HL-60/S4 treated with retinoic acid at 250 ng/mL for 4 days and 3 days (cell line): ENCODE measurements around the gene SYNM.

ENCODE experiments used
- in situ Hi-C: fragments of 300-500 bp; cut with MboI; formaldehyde crosslinking; loops from 2 replicates; pipeline ENCODE4 v1.7.0; 2022; ENCODE audit warnings: low sequenced_read_pairs

Gene SYNM

GRCh38 chr15:99076555-99077308, 28.1 kb upstream of the SYNM start:
- in situ Hi-C loops = loop anchor here (10.0 kb wide), 1 partner anchor 632 kb away; no protein-coding TSS in a partner anchor

DNA sequence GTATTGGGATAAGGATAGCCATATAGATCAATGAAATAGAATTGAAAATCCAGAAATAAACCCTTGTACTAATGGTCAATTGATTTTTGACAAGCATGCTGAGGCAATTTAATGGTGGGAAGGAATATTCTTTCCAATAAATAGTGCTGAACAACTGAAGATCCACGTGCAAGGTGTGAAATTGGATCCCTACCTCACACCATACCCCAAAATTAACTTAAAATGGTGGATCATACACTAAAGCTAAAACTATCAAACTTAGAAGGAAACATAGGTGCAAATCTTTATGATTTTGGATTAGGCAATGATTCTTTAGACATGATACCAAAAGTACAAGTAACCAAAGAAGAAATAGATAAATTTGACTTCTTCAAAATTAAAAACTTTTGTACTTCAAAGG, 22.1 kb upstream of the SYNM start:
- in situ Hi-C loops = no loop called here

- in situ Hi-C loops = no loop called here
Observed at GRCh38 chr15:99084965-99085364, 19.9 kb upstream of the SYNM start.

- in situ Hi-C loops = no loop called here
Observed at GRCh38 chr15:99085413-99086326, 19.2 kb upstream of the SYNM start.

DNA sequence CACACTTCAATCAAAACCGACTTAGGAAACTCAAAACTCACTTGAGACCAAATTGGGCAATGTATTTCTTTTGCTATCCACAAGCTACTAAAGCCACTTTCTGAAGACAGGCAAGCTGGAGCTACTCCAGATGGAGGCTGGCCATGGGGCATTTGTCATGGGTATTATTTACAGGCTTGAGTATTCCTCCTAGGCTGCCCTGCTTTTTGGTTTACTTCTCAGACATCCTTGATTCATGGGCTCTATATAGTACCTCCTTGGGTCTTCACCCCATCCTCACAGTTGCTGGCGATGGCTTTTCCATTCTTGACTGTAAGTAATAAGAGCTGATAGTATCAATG, 18.6 kb upstream of the SYNM start:
- in situ Hi-C loops = no loop called here

DNA sequence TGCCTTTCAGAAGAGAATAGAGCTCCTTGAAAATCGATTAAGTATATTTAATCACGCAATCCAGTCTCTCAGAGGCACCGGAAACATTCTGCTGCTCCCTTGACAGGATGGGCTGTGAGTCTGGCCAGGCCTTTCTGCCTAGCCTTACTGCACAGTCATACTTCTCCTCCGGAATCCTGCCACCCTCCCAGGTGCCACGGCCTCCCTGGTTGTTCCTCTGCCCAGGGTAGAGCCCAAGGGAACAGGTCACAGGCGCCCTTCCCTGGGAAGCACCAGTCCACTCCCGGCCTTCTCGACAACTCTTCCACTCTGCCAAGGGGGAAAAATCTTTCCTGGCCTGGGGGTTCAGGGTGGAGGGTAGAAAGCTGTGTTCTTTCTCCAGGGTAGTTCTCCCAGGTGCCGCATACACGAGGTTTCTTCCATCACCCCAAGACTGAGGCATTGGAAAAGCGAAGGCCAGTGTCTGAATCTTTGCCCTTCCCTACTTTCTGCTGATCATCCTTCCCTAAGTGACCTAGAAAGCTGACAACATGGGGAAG, 17.4 kb upstream of the SYNM start:
- in situ Hi-C loops = no loop called here

GRCh38 chr15:99090011-99090699, 14.7 kb upstream of the SYNM start:
- in situ Hi-C loops = no loop called here

- in situ Hi-C loops = no loop called here
Observed at GRCh38 chr15:99090938-99091337, 13.9 kb upstream of the SYNM start.

- in situ Hi-C loops = no loop called here
Observed at GRCh38 chr15:99092554-99093172, 12.2 kb upstream of the SYNM start.

DNA sequence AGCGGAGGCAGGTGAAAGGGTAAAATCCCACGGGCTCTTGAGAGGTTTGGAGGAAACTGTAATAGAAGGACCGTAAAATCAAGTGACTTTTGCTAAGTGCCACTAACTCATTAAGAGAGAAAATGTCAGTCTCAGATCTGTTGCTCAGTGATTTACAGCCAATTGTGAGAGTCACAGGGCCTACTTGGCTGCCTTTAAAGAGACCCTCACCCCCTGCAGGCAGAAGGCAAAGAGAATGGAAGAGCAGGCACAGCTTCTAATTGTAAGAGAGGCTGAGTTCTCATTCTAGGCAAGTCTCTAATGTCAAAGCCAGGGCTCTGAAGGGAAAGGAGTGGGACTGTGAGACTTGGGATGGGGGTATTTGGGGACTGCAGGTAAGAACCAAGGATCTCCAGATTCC, 9.3 kb upstream of the SYNM start:
- in situ Hi-C loops = no loop called here

GRCh38 chr15:99096173-99096893, 8.5 kb upstream of the SYNM start:
- in situ Hi-C loops = no loop called here

- in situ Hi-C loops = no loop called here
Observed at GRCh38 chr15:99096894-99097426, 7.9 kb upstream of the SYNM start.

DNA sequence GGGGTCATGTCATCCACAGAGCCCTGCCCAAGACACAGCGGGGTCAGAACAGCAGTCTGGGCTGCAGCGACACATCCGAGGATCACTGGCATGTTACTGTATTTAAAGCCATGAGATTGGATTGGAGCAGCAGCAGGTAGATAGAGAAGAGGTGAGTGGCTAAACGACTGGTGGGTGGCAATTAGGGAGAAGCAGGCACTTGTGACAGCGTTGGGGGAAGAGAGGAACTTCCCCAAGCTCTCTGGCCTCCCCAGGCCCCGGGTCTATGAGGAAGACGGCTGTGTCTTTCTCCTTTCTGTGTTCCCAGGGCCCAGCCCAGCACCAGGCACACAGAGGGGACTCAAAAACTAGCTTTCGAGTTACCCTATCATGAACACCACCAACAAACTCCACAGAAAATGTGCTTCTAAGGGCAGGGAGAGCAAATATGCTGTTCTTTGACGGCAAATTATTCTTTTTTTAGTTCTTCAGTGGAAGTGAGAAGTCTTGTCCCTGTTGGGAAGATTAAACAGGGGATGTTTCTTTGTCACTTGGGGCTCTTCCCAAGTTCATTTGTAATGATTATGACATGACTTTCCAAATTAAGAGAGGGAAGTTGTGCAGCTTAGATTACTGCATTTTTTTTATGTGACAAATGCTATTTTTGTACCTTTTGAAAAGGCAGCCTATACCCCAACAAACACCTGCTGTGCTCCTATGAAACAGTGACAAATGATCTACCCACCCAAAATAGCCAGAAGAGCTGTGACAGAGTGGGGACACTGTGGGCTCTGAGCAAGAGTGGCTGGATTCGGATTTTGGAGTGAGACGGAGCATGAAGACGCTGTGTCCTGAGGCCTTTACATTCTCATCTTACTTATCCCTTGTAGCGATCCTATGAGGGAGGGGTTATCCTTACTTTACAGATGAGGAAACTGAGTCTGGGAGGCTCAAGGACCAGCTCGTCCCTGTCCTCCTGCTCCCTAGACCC, 7.2 kb upstream of the SYNM start:
- in situ Hi-C loops = no loop called here

- in situ Hi-C loops = no loop called here
Observed at GRCh38 chr15:99098426-99098825, 6.5 kb upstream of the SYNM start.

DNA sequence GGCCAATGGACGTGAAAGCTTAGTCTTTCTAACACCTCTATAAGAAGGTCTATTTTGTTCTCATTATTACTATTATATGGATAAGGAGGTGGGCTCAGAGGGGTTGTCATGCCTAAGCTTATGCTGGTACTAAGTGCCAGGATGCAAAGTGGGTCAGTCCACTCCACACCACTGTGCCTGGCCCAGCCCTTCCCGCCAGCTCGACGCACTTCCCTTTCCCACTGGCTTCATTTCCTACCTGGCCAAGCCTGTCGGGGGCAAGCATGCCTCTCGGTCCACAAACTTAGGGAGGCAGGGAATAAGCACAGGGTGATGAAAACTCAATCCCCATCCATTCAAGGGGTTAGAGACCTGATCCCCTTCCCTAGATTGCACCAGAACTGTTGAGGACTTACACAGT, 5.9 kb upstream of the SYNM start:
- in situ Hi-C loops = no loop called here

- in situ Hi-C loops = no loop called here
Observed at GRCh38 chr15:99099661-99100060, 5.2 kb upstream of the SYNM start.

- in situ Hi-C loops = no loop called here
Observed at GRCh38 chr15:99100245-99101173, 4.4 kb upstream of the SYNM start.

GRCh38 chr15:99101501-99101900, 3.4 kb upstream of the SYNM start:
- in situ Hi-C loops = no loop called here
